DND-41 (cell line): Measurements from ENCODE around the gene LAPTM5.

ENCODE experiments used
- CTCF ChIP-seq: IDR thresholded peaks from 2 replicates; pipeline ENCODE4 v1.5.1; 2012; ENCODE audit warnings: borderline replicate concordance, low read length, moderate library complexity, mild to moderate bottlenecking; ENCODE audit not compliant: poor library complexity, severe bottlenecking; ENCODE audit errors: extremely low read depth
- EZH2 ChIP-seq: IDR thresholded peaks from 3 replicates; pipeline ENCODE4 v1.6.1; 2012; ENCODE audit warnings: borderline replicate concordance, low read depth, mild to moderate bottlenecking, moderate library complexity, low read length, inconsistent platforms; ENCODE audit not compliant: severe bottlenecking

GRCh38 chr1:30735124-30735523, 22.4 kb downstream of the LAPTM5 start:
- TF ChIP-seq CTCF (no peak), EZH2 (no peak)
